HG03439 (cell line): Measurements from ENCODE around the gene MPG.

Experiments
- ATAC-seq: cut with Tn5 transposase; IDR thresholded peaks from one replicate; pipeline ENCODE4 v1.9.1; 2021; ENCODE audit warnings: mild to moderate bottlenecking, moderate library complexity; ENCODE audit not compliant: unreplicated experiment

MPG gene

DNA sequence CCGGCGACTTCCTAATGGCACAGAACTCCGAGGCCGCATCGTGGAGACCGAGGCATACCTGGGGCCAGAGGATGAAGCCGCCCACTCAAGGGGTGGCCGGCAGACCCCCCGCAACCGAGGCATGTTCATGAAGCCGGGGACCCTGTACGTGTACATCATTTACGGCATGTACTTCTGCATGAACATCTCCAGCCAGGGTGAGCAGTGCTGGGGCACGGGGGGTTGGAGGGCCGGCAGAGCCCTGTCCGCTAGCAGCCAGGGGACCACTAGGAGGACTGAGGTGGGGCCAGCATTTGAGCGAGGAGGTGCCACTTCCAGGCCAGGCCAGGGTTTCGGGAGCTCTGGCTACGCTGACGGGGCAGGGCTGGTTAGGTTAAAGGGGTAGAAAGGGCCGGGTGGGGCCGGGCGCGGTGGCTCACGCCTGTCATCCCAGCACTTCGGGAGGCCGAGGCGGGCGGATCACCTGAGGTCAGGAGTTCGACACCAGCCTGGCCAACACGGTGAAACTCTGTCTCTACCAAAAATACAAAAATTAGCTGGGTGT lies 5.1 kb downstream of the MPG start:
- no peak for ATAC-seq

GRCh38 chr16:83781-84615 lies 6.0 kb downstream of the MPG start:
- ATAC-seq, result no peak

DNA sequence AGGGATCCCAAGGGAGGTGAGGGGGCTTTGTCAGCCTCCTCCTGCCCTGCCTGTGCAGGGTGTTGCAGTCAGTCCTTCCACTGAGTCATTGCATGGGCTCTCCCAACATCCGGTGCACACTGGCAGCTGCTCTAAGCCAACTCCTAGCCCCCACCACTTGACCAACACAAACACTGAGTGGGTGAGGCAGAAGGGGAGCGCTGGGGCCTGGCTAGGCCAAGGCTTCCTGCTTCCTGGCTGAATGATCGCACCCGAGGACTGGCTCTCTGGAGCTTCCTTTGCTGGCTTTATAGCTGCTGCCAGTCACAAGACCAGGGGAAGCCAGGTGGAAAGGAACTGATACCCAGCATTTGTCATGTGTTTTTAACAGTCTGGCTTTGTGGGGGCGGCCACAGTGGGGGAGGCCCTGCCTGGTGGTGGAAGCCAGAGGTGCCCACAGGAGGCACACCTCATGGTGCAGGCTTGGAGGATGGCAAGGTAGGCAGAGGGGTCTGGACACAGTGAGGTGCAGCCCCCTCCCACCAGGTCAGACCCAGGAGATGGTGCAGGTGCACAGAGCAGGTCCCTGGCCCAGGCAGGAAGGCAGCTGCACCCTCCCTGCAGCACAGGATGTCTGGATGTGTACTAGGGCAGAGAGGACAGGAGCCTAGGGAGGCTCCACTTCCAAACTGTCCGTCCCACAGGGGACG lies 6.8 kb downstream of the MPG start:
- ATAC-seq, result peak; percentile 41

- ATAC-seq, result peak; percentile 12
Measured at GRCh38 chr16:85407-85782, 7.4 kb downstream of the MPG start.

- ATAC-seq, result no peak
Measured at GRCh38 chr16:85865-86264, 7.8 kb downstream of the MPG start.

DNA sequence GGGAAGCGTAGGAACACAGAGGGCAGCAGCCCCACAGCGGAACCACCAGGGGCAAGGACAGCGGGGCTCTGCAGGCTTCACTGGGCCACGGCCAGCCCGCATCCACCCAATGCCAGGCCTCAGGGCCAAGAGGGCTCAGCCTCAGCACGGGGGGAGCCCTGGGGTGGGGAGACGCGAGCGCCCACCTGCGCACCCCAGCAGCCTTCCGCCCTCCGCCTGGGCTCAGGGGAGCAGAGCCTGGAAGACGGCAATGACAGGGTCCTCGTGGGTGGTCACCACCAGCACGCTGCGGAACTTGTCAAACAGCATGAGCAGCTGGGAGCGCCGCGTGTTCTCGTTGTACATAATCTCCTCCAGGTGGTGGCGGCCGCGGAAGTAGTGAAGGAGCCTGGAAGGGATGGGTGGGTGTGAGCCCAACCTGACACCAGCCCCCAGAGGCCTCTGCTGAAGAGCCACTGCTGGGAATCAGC lies 8.5 kb downstream of the MPG start:
- no peak for ATAC-seq

GRCh38 chr16:88613-89012 lies 10.6 kb downstream of the MPG start:
- no peak for ATAC-seq

DNA sequence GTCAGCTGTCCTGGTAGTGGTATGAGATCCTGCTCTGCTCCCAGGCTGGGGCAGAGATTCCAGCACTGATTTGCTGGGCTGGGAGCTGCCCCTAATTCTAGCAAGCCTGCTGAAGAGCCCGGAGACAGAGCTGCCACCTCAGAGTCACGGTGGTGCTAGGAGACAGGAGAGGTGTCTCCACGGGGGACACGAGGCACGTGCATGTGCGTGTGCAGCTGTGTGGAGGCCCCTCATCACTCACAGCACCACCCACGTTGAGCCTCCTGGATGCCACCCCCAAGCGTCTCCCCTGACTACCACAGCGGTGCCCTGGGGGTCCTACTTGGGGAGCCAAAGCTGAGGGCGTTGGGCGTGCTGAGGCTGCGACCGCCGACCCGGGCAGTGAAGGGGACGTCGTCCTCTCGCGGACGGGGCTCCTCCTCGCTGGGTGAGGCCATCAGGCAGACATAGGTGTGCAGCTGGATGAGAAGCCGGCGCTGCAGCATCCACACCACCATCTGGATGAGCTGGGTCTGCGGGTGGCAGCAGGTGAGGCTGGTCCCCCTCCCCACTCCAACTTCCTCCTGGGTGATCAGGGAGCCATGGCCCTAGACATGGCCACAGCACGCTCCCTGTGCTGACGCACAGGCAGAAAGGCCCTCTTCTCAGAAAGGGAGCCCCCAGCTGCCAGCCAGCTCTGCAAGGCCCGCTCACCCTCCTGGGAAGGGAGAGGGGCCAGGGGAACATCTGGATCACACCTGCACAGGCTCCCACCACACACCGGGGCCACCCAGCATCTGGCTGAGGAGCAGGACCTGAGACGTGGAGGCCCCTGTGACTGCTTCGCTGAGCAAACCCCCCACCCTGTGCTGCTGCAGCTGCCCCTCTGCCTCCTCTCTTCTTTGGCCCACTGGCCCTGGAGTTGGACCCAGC lies 11.6 kb downstream of the MPG start:
- no peak for ATAC-seq

DNA sequence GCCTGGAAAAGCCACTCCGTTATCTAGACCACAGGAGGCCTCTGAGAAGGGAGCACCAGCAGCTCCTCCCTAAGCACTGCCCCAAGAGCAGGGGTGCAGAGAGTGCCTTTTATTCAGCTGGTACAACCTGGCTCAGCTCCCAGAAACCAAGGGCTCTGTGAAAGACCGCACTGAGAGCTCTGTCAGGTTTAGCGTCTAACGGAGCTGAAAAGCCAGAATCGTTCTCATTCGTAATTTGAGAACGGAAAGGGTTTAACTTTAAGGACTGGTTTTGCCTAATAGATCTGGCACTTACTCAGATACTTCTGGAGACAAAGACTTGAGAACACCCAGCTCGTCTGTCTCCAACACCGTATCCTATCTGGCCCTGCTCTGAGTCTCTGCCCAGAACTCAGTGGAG lies 13.5 kb downstream of the MPG start:
- no peak for ATAC-seq

- no peak for ATAC-seq
Measured at GRCh38 chr16:92431-93339, 14.7 kb downstream of the MPG start.

DNA sequence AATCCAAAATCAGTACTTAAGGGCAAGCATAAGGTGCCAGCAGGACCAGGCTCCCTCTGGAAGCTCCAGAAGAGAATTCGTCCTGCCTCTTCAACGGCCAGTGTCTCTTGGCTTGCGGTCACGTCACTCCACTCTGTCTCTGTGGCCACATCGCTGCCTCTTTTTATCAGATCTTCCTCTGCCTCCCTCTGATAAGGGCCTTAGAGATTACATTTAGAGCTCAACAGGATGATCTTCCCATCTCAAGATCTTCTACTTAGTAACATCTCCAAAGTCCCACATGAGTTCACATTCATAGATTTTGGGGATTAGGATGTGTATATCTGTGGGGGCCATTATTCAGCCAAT lies 16.9 kb downstream of the MPG start:
- no peak for ATAC-seq

DNA sequence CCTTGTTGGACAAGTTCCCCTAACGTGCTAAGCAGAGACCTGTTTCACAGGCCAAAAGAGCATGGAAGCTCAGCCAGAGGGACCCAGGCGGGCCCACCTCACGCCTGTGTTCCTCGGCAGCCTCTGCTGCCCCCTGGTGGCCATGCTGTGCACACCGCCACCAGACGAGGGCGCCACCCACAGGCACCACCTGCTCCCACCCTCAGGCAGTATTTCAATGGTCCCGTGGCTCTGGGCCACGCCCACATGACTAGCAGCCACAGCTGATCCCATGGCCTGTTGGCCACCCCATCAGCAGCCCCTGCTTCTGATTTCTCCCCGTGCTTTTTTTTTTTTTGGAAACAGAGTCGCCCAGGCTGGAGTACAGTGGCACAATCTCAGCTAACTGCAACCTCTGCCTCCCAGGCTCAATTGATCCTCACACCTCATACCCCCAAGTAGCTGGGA lies 18.9 kb downstream of the MPG start:
- peak; percentile 67 for ATAC-seq

DNA sequence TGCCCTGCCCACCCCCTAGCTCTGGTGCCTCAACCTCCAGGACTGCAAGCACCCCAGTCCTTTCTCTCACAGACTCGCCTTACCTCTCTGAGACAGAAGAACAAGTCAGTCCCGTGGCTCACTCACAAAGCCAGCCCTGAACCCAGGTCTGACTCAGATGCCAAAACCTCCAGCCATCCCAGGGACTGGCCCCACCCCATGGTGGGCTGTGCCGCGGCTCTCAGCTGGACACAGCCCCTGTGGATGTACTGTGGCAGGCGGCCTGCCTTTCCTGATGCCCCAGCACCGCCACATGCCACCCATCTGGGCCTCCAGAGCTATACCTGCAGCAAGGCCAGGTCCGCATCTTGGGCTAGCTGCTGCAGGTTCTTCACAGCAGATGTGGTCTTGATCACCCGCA lies 19.8 kb downstream of the MPG start:
- no peak for ATAC-seq

DNA sequence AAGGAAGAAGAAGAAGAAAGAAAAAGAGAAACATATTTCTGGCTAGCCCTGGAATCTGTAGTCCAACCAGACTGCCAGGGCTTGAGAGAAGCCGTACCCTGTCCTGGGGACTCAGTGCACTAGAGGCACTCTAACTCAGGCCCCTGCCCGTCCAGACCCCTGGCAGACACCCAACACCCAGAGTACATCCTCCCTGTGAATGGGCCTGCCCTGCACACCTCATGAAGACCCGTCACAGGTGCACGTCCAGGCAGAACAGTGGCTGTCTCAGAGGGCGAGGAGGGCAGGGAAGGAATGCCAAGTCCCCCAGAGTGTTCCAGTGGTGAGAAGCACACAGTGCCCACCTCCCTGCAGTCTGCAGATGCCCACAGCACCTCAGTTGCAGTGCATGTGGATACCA lies 23.0 kb downstream of the MPG start:
- no peak for ATAC-seq

DNA sequence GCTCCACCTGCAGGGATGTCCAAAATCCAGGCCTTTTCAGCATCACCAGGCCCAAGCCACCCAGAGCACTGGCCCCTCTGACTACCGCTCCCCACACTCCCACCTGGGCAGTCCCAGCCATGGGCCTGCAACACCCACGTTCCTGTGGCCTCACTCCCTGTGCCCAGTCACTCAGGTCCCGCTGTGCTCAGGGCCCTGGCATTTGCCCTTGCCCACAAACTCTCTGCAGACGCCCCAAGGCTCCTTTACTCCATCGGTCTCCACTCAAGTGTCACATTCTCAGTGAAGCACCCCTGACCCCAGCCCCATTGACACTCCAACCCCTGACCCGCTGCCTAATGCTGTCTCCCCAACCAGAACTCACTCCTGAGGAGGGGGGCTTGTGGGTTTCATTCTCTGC lies 23.6 kb downstream of the MPG start:
- no peak for ATAC-seq

DNA sequence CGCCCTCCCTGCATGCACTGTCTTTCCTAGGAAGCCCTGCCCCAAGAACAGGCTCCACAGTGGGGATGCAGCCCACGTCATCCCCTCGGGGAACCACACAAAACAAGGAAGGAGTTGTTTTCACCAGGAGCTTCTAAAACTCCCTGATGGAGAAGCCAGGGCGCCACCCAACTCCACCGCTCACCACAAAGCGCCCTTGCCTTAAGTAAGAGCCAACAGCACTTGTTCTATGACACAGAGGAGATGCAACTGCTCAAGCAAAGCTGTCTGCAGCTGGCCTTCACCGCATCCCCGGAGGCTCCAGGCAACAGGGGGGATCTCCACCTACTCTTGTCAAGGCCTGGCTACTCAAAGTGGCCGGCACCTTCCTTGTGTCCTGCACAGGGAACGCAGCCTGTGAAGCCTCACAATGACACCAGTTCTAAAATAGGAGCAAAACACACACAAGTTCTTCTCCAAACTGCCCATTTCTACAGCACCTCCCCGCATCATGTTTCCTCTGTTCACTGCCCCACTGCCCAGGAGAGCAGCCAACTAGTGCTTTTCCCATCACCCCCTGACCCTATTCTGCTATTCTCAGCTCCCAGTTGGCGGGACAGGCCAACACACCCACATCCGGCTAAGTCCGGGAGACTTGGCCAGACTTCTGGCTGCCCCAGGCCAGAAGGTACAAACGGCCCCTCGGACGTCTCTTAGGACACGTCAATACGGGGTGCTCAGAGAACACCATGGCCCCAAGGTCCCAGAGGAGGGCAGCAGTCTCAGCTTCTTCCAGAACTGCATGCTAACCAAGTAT lies 24.2 kb downstream of the MPG start:
- ATAC-seq, result no peak

DNA sequence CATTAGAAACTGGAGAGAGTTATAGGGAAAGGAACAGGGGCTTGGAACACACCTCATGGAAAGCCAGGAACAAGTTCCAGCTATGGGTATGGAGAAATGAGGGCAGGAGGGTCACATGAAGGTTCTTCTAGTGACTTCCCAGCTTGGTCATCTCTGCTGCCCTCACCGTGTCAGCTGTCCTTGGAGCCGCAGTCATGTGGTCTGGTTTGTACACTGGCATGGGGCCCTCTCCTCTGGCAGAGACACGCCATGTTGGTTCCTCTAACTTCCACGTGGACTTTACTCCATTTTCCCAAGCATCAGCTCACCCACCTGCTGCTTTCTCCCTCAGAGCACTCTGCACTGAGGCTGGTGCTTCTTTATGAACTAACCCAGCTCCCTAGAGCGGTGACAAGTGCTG lies 26.3 kb downstream of the MPG start:
- no peak for ATAC-seq

DNA sequence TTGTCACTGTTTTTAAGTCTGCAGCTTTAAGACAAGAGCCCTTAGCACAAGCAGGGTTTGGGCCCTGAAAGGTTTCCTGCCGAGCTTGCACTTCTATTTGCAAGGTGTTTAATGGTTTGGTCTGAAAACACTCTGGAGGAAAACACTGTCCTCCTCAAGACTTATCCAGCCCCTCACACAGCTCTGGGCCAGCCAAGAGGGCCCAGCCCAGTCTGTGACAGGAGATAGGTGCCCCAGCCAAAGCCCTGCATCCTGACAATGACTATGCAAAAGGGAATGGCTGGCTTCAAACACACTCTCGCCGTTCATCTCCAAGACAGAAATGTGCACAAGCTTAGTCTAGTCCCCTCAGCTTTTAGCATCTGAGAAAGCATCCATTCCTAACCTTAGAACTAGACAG lies 26.9 kb downstream of the MPG start:
- ATAC-seq, result no peak

- ATAC-seq, result no peak
Measured at GRCh38 chr16:105521-105920, 27.5 kb downstream of the MPG start.
